SK-N-DZ (cell line): ENCODE data around the gene HS1BP3.

Experiments
- DNase-seq: peaks from one replicate; pipeline ENCODE4 v3.0.0-alpha.2; 2015; ENCODE audit warnings: low spot score

Gene HS1BP3

DNA sequence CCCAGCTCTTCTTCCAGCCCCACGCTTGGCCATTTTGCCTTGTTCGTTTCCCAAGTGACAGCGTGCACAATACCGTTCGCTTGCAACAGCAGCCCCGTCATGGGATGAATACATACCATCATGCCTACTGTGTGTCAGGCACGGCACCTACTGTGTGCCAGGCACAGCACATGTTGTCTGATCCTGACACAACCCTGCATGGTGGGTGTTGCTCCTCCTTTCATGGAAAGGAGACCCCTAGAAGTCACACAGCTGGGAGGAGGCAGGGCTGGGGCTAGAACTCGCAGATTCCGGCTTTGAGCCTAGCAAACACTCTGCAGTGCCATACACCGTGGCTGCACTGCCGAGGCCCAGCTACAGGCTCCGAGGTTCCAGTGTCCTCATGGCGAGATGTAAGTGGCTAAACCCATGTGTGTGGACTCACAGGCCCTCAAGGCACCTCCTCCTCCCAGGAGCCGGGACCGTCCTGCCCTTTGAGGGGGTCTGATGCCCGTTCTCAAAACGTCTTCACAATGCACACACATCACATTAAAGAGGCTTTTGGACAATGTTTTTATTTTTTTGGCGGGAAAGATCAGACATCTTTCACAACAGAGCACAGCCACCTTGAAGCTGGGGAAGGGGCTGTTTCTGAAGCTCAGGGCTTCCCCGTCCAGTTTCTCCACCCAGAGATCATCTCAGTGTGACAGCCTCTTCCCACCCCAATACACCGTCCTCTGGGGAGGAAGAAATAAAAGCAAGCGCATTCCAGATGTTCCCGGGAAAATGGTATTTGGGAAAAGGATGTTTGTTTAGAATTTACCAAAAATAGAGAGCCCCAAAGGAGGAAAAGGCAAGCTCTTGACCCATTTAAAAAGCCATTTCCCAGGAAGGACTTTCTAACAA is 64.9 kb downstream of the HS1BP3 start:
- no peak for DNase-seq

DNA sequence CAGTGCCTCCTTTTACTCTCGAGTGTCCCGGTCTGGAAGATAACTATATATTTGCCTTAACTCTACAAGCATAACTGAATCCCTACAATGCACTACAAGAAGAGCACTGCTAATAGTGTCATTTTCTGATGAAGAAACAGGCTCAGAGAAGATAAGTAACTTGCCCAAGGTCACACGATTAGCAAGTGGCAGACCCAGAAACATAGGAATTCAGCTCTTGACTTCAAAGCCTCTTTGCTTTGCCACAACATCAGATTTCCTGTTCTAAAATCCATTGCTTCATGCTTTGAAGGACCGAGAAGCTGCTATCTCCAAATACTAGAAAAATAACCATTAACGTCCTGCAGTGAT is 65.6 kb downstream of the HS1BP3 start:
- no peak for DNase-seq

DNA sequence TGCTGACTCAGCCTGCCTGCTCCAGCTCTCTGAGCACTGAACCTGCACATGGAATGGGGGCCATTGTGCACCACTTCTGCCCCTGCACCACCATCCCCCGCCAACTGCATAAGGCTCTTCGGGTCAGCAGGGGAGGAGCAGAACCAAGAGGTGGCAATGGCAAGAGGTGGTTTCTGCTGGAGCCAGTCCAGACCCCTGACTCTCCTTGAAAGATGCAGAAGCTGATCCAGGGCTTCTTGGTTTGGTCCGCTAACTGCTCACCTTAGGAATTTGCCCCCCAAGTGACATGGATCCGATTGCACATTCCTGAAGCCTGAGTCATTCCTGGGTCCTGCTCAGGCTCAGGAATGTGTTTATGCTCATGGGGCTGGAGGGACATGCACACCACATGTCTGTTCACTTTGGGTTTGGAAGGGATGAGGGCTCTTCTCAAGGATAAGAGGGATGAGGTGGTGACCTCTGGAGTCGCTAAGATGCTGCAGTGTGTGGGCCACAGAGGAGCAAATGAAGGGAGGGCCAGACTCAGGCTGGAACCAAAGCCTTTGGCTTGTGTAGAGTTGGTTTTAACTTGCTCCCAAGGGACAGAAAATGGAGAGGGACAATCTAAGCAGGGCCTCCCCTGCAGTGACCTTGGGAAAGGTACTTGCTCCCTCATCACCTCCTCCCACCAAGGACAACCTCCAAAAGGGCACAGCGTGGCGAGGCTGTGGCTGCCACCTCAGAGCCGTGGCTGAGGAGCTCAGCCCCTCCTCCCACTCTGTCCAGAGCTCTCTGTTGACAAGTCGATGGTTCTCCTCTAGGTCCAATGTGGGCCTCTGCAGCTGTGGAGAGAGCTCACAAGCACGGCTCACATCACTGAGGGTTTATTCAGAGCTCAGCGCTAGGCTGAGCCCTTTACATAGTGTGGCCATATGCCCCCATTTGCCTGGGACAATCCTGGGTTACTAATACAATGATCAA is 66.2 kb downstream of the HS1BP3 start:
- DNase-seq = no peak

DNA sequence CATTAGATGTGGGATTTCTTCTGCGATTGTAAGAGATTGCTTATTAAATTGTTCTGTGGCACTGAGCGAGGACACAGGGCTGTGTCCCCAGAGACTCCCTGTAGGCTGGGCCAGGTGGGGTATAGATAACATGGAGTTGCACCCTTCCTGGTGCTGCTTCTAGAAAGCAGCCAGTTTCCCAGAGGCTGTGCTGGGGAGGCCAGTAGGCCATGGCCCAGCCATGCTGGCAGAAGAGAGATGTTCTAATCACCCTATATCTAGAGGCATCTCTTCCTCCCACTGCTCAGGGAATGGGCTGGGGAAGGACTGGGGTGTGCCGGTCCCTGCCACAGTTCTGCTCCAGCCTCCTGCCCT is 66.9 kb downstream of the HS1BP3 start:
- DNase-seq = no peak

DNA sequence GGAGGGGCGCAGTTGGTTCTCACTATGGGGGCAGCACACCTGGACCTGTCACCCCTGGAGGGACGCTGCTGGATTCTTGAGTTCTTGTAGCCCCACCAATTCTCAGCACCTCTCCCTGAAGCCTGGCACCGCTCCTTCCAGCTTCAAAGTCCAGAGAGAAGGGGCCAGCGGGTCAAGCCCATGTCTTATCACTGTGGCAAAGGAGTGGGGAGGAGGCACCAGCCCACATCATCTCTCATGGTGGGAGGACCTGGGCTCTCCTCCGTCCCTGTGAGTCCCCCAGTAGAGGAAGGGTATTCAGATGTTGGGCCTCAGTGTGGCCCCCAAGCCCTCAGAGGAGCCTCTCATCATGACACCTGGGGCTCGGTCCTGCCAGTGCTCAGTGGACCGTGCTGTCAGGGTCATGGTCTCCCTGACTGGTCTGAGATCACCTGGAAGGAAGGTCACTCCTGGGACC is 67.4 kb downstream of the HS1BP3 start:
- DNase-seq = no peak

DNA sequence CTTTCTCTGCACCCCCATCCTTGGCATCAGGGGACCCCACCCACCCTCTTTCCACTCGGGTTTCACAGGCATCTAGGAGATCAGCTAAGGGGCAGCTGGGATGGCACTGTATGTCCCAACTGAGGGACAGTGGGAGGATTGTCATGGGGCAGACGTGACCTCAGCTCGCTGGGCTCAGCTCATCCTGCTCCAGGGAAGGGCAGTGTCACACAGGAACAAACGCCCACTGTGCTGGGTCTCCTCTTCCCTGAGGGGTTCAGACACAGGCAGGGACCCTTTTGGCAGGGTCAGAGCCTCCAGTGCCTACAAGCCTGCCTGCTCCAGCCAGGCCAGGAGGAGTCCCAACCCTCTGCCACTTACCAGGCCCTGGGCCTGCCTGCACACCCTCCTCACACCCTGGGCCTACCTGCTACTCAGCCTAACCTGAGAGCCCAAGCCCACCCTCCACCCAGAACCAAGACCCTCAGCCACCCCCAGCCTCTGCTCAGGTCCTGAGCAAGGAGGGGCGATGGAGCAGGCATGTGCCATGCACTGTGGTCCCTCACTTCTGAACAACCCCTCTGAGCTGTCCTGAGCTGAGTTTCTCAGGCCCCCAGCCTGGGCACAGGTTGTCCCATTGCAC is 68.2 kb downstream of the HS1BP3 start:
- DNase-seq = no peak

DNA sequence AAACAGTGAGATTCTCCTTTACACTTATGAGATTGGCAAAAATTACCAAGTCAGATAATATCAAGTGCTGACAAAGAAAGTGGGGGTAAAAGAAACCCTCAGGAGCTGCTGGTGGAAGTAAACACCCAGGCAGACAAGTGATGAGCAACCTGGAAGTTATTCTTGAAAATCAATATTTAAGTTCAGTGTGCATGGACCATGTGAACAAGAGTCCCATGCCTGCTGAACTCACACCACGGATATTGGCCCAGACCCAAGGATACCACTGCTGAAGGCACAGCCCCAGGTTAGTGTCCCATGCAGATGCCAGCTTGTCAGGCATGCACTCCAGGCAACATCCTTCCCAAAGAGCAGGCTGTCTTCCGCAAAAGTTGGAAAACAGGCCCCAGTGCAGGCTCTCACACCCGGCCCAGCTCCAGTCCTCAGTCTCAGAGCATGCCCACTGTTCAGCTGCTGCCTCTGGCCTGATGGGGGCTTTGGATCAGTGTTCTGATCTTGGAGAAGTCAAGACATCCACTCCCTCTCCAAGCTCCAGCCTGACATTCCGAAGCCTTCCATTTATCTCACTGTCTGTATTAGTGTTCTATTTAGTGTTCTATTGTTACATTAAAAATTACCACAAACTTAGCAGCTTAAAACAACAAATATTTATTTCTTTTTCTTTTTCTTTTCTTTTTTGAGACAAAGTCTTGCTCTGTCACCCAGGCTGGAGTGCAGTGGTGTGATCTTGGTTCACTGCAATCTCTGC is 70.0 kb downstream of the HS1BP3 start:
- no peak for DNase-seq

- no peak for DNase-seq
These were observed 71.0 kb downstream of the HS1BP3 start for GRCh38 chr2:20579866-20580265.

- no peak for DNase-seq
These were observed 71.7 kb downstream of the HS1BP3 start for GRCh38 chr2:20578895-20579825.

DNA sequence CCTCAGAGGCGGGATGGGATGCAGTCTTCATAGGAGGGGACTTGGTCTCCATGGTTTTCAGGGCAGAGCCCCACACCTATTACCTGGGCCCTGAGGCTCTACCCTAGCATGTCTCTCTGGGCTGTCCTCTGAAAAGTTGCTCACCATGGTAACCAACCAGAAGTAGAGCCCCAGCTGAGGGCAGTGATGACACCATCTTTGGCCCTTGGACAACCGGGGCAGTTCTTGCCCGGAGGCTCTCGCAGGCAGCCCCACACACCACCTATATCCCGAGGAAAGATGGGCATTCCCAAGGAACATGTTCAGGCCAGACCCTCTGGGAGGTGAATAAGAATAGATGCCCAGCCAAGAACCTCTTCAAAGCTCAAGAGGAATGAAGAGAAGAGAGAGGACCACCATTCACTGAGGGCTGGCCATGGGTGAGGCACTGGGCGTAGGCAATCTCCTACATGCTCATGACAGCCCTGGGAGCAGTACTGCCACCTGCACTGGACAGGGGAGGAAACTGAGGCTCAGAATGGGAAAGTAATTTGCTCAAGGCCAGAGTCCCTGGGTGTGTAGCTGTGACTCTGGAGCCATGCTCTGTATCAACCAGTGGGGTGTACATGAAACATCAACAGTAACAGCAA is 72.5 kb downstream of the HS1BP3 start:
- no peak for DNase-seq

DNA sequence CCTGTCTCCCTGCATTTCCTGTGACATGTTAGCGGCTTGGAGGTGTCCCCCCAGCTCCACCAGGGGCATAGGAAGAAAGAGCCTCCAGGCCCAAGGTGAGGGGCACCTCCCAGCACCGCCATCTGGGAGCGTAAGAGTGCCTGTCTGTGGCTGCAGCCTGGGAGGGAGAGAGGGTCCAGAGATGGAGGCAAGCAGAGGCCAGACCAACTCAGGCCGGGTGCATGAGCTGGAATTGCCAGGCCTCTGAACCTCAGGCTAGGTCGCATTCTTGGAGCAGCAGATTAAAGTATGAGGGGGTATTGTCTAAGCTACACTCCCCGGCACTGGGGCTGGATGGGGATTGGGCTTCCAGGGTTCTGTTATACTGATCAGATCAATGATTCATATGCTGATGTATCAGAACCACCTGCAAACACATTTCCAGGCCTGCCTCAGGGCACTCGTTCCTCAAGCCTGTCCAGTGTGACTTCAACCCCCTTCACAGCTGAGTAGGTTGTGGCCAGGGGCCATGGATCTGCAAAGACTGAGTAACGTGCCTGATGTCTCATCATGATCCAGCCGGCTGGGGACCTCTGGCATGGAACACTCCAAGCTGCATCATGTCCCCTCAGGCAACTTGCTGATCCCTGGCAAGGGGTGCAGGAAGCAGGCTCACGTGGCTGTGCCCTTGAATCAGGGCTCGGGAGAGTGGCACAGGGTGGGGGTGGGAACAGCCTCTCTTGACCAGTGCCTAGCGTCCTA is 73.2 kb downstream of the HS1BP3 start:
- DNase-seq = no peak

- DNase-seq = no peak
These were observed 74.2 kb downstream of the HS1BP3 start for GRCh38 chr2:20576598-20577115.

DNA sequence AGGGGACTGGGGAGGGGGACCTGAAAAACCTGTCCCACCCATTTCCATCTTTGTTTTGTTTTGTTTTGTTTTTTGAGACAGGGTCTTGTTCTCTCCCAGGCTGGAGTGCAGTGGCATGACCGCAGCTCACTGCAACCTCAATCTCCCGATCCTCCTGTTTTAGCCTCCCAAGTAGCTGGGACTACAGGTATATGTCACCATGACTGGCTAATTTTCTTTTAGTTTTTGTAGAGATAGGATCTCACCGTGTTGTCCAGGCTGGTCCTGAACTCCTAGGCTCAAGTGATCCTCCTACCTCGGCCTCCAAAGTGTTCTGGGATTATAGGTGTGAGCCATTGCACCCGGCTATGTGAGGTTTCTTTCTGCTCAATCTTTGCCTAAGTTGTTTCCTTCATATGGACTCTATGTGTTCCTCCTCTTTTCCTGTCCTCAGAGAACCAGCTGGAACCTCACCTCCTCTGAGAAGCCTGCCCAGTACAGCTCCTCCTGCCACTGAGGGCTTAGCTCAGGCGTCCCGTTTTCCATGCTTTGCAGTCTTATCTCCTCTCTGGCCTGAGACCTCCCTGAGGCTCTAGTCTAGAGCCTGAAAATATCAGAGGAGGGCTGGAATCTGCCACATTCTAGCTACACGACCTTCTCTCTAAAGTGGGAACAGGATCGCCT is 74.8 kb downstream of the HS1BP3 start:
- DNase-seq = no peak

- DNase-seq = no peak
These were observed 75.5 kb downstream of the HS1BP3 start for GRCh38 chr2:20575414-20575813.

- no peak for DNase-seq
These were observed 76.0 kb downstream of the HS1BP3 start for GRCh38 chr2:20574930-20575329.

DNA sequence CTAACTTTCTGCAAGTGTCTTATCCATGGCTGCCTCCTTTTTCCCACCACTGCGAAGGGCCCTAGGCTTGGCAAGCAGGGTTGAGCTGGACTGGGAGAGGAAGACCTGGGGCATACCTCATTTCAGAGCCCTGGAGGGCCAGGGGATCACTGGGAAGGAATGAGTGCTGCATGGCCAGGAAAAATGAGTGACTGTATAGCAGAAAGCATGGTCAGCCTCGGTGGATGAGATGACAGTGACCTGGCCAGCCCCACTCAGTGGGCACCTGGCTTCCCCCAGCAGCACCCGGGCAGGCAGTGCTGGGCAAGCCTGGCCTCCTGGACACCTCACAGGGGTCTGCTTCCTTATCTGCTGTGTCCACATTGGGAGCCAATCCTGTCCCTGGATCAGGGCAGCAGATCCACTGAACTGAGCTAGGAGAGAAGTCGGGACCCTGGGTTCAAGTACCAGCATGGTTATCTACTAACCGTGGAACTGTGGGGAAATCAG is 76.4 kb downstream of the HS1BP3 start:
- DNase-seq = no peak

DNA sequence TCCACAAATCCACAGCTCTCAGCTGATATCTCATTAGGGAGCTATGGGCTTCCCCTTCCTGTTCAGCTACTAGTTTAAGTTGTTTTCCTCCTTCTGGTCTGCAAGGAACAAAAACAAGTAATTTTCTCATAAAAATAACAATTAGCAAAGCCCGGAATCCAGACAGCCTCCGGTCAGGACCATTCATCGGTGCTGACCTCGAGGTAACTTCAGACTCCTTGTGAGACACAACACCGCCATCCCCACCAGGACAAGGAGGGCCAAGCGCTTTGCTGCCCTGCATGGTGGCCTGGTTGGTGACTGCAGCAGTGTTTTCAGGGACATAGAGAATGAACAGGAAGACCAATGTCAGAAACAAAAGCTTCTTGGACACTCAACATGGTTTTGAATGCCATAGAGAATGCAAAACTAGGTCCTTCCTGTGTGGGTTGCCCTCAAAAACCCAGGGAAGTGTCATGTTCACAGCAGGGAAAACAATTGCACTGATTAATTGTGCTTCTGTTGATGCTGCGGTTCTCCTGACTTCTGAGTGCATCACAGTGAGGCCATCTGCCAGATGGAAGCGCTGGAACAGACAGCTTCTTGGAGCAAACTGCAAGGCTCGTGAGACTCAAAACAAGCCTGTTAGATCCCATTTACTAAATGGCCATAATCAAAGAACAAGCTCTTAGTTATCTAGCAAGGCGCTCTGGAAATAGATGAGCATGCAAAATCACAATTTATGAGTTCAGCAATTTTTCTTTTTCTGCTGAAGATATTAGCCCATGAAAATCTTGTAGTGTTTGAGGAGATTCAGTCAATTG is 77.1 kb downstream of the HS1BP3 start:
- peak; percentile 28 for DNase-seq
